Transverse colon (tissue), 4 donors: ENCODE results near the gene ZSCAN22.

Source experiments
- EP300 ChIP-seq: sonication (generic); formaldehyde crosslinking; IDR thresholded peaks from one replicate; pipeline ENCODE4 v1.6.1; 2017; ENCODE audit warnings: antibody characterized with exemption, low read depth
- POLR2A ChIP-seq: fragments of 450-650 bp; IDR thresholded peaks from one replicate; pipeline ENCODE4 v1.6.1; 2016; ENCODE audit warnings: antibody characterized with exemption, mild to moderate bottlenecking, moderate library complexity
- POLR2AphosphoS5 ChIP-seq, 3 donors: sonication (generic); formaldehyde crosslinking; IDR thresholded peaks; one replicate each; pipeline ENCODE4 v1.6.1; 2016; ENCODE audit warnings: antibody characterized with exemption in 3 of 3
- TF ChIP-seq, protein P1 (sequence below), 5 experiments: fragments of 200-600 bp in 3 of 5; fragments of 450-650 bp in 2 of 5; sonication (generic) in 3 of 5; IDR thresholded peaks; 1 replicate in 2 of 5; 2 replicates in 3 of 5; pipeline ENCODE4 v1.5.1; 2016 to 2017; ENCODE audit warnings: antibody characterized with exemption in 5 of 5, inconsistent platforms in 3 of 5, mild to moderate bottlenecking in 2 of 5, moderate library complexity in 1 of 5

DNA sequence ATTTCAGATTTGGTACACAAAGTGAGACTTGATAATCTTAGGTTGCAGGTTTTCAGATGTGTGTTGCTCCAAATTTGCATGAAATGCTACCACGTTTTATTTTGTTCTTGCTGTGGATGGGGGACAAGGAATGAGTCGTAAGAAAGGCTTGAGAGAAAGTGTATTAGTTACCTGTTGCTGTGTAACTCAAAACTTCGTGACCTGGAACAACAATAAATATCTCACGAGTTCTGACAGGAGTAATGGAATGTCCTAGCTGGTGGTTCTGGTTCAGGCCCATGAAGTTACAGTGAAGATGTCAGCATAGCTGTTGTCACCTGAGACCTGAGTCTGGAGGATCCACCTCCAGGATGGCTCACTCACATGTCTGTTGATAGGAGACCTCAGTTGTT, 46.9 kb upstream of the ZSCAN22 start:
- TF ChIP-seq POLR2A (no peak), POLR2AphosphoS5 (IDR thresholded peaks at IDR 0.05) (no peak), EP300 (no peak)
- TF ChIP-seq, protein P1, sequence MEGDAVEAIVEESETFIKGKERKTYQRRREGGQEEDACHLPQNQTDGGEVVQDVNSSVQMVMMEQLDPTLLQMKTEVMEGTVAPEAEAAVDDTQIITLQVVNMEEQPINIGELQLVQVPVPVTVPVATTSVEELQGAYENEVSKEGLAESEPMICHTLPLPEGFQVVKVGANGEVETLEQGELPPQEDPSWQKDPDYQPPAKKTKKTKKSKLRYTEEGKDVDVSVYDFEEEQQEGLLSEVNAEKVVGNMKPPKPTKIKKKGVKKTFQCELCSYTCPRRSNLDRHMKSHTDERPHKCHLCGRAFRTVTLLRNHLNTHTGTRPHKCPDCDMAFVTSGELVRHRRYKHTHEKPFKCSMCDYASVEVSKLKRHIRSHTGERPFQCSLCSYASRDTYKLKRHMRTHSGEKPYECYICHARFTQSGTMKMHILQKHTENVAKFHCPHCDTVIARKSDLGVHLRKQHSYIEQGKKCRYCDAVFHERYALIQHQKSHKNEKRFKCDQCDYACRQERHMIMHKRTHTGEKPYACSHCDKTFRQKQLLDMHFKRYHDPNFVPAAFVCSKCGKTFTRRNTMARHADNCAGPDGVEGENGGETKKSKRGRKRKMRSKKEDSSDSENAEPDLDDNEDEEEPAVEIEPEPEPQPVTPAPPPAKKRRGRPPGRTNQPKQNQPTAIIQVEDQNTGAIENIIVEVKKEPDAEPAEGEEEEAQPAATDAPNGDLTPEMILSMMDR (IDR thresholded peaks at IDR 0.05) = no peak
